HEK293 (cell line): ENCODE measurements around the gene PRLHR.
A peak's percentile ranks its signal among the peaks of the same experiment; 100 is the strongest.

Source experiments
- CTCF ChIA-PET: fragments of 350-600 bp; formaldehyde crosslinking; extraction: SDS; loops from one replicate; lab custom pipeline; 2021; ENCODE audit warnings: antibody characterized with exemption; lab: Yijun Ruan, JAX
- POLR2A ChIA-PET: fragments of 300-600 bp; formaldehyde crosslinking; extraction: SDS; loops from one replicate; lab custom pipeline; 2020; ENCODE audit warnings: antibody characterized with exemption, inconsistent platforms; lab: Yijun Ruan, JAX
- H3K27ac ChIP-seq: fragments of 200-500 bp; sonication (Bioruptor generic); 2 replicates; pipeline ENCODE4 v1.5.1; 2014; ENCODE audit warnings: low read depth, low read length, control low read depth, inconsistent platforms; ENCODE audit errors: extremely low read depth
- H3K36me3 ChIP-seq, 2 experiments: fragments of 200-500 bp in 1 of 2; sonication (Bioruptor generic) in 1 of 2; 1 replicate in 1 of 2; 2 replicates in 1 of 2; pipeline ENCODE4 v1.5.1; 2014 to 2017; ENCODE audit warnings: inconsistent platforms in 2 of 2, low read length in 2 of 2; ENCODE audit not compliant: control insufficient read depth in 2 of 2, insufficient read depth in 1 of 2
- H3K4me1 ChIP-seq: fragments of 200-500 bp; sonication (Bioruptor generic); 2 replicates; pipeline ENCODE4 v1.5.1; 2014; ENCODE audit warnings: mild to moderate bottlenecking, low read length, inconsistent platforms; ENCODE audit not compliant: control insufficient read depth, insufficient read depth
- H3K4me3 ChIP-seq: 2 replicates; pipeline ENCODE4 v1.5.1; 2011; ENCODE audit warnings: low read depth, mild to moderate bottlenecking, control low read depth, low read length, moderate library complexity
- H3K9me3 ChIP-seq: fragments of 200-500 bp; sonication (Bioruptor generic); 2 replicates; pipeline ENCODE4 v1.5.1; 2014; ENCODE audit warnings: low read depth, low read length, inconsistent platforms; ENCODE audit not compliant: control insufficient read depth, insufficient read depth
- CTCF ChIP-seq: fragments of 450-650 bp; formaldehyde crosslinking; IDR thresholded peaks from 2 replicates; pipeline ENCODE4 v1.5.1; 2016; ENCODE audit warnings: missing biosample characterization, missing genetic modification characterization
- OSR2 ChIP-seq: fragments of 450-650 bp; formaldehyde crosslinking; IDR thresholded peaks from 2 replicates; pipeline ENCODE4 v1.5.1; 2016; ENCODE audit warnings: missing biosample characterization, missing genetic modification characterization
- PRDM4 ChIP-seq: fragments of 450-650 bp; formaldehyde crosslinking; IDR thresholded peaks from 2 replicates; pipeline ENCODE4 v1.5.1; 2017; ENCODE audit warnings: missing biosample characterization, missing genetic modification characterization
- SCRT2 ChIP-seq: fragments of 450-650 bp; formaldehyde crosslinking; IDR thresholded peaks from 2 replicates; pipeline ENCODE4 v1.5.1; 2016; ENCODE audit warnings: missing biosample characterization, missing genetic modification characterization
- TSHZ1 ChIP-seq: fragments of 450-650 bp; formaldehyde crosslinking; IDR thresholded peaks from 2 replicates; pipeline ENCODE4 v1.5.1; 2016; ENCODE audit warnings: missing biosample characterization, missing genetic modification characterization, borderline replicate concordance
- ZBTB11 ChIP-seq: fragments of 450-650 bp; formaldehyde crosslinking; conservative IDR thresholded peaks from 2 replicates; pipeline ENCODE4 v1.5.1; 2016; ENCODE audit warnings: low read depth, missing biosample characterization, missing genetic modification characterization
- ZBTB17 ChIP-seq: fragments of 450-650 bp; formaldehyde crosslinking; IDR thresholded peaks from 2 replicates; pipeline ENCODE4 v1.5.1; 2016; ENCODE audit warnings: missing biosample characterization, missing genetic modification characterization
- ZBTB8A ChIP-seq: fragments of 450-650 bp; formaldehyde crosslinking; IDR thresholded peaks from 2 replicates; pipeline ENCODE4 v1.5.1; 2016; ENCODE audit warnings: missing biosample characterization, missing genetic modification characterization
- ZEB2 ChIP-seq: fragments of 450-650 bp; formaldehyde crosslinking; IDR thresholded peaks from 2 replicates; pipeline ENCODE4 v1.5.1; 2016; ENCODE audit warnings: missing biosample characterization, missing genetic modification characterization
- ZNF366 ChIP-seq: fragments of 450-650 bp; formaldehyde crosslinking; conservative IDR thresholded peaks from 2 replicates; pipeline ENCODE4 v1.5.1; 2016; ENCODE audit warnings: missing biosample characterization, missing genetic modification characterization
- ZNF626 ChIP-seq: fragments of 450-650 bp; sonication (Bioruptor Pico); formaldehyde crosslinking; IDR thresholded peaks from 2 replicates; pipeline ENCODE4 v1.5.1; 2018; ENCODE audit warnings: missing biosample characterization, missing genetic modification characterization, inconsistent platforms
- ZNF664 ChIP-seq: fragments of 450-650 bp; formaldehyde crosslinking; IDR thresholded peaks from 2 replicates; pipeline ENCODE4 v1.5.1; 2016; ENCODE audit warnings: missing biosample characterization, missing genetic modification characterization

The PRLHR gene

GRCh38 chr10:118590334-118590733, 5.1 kb downstream of the PRLHR start:
- Histone ChIP-seq H3K9me3 (no peaks in the 10 kb centered on the region), H3K27ac (no peak overlapping the region), H3K4me3 (no peak overlapping the region), H3K4me1 (no peaks in the 10 kb centered on the region; the same call in 1 of the 2 replicates), H3K36me3 (no peaks in the 10 kb centered on the region)
- TF ChIP-seq ZBTB17 (peak; percentile 58), ZNF626 (no peak), ZNF366 (tag by site-specific recombination) (0 out of 2 replicates have a peak, but pooled peaks have one; percentile 36), PRDM4 (peak; percentile 55; the same call in 1 of the 2 replicates), OSR2 (tag by site-specific recombination) (peak; percentile 45; the same call in 1 of the 2 replicates), ZNF664 (tag by site-specific recombination) (peak; percentile 87), CTCF (no peak), ZBTB8A (tag by site-specific recombination) (peak; percentile 40; the same call in 1 of the 2 replicates), TSHZ1 (no peak), ZEB2 (peak; percentile 17; the same call in 1 of the 2 replicates)
- ChIA-PET POLR2A (no interaction called here), CTCF (interaction anchor here (1.0 to 1.1 kb wide), 2 partner anchors 8 to 253 kb away, joined by 3 to 4 read pairs; no protein-coding TSS in a partner anchor)

- Histone ChIP-seq H3K4me3 (no peak overlapping the region), H3K9me3 (no peaks in the 10 kb centered on the region), H3K27ac (no peak overlapping the region), H3K36me3 (no peaks in the 10 kb centered on the region), H3K4me1 (no peaks in the 10 kb centered on the region)
- TF ChIP-seq SCRT2 (tag by site-specific recombination) (peak; percentile 26; the same call in 1 of the 2 replicates), ZBTB11 (no peak)
- ChIA-PET POLR2A (no interaction called here), CTCF (interaction anchor here (0.9 to 1.2 kb wide), 3 partner anchors 8 to 27 kb away, joined by 3 to 4 read pairs (median 3); partner anchors contain the start of gene PRLHR)
Observed at GRCh38 chr10:118587881-118588651, 7.4 kb downstream of the PRLHR start.
